GM19239 (cell line): ENCODE measurements around the gene RNU6-1.
A peak's percentile ranks its signal among the peaks of the same experiment; 100 is the strongest.

Experiments
- DNase-seq: peaks from one replicate; pipeline ENCODE4 v3.0.0; 2011; ENCODE audit warnings: low spot score; ENCODE audit not compliant: insufficient read length
- FAIRE-seq: peaks from 2 replicates; lab custom pipeline; 2011; peaks lifted over from hg19 to GRCh38; lab: Jason Lieb, UNC

RNU6-1 gene

GRCh38 chr15:67859331-67859946 is 19.6 kb upstream of the RNU6-1 start:
- no peak for DNase-seq
- FAIRE-seq: no peak

GRCh38 chr15:67857220-67857619 is 17.4 kb upstream of the RNU6-1 start:
- DNase-seq: no peak
- no peak for FAIRE-seq

- no peak for FAIRE-seq
These were observed 16.0 kb upstream of the RNU6-1 start for GRCh38 chr15:67855842-67856241.

GRCh38 chr15:67854358-67854757 is 14.5 kb upstream of the RNU6-1 start:
- no peak for FAIRE-seq

More at GRCh38 chr15:67855842-67856241, 16.0 kb upstream of the RNU6-1 start:
- no peak for DNase-seq

GRCh38 chr15:67853454-67853853 is 13.6 kb upstream of the RNU6-1 start:
- no peak for FAIRE-seq
- DNase-seq: no peak

More at GRCh38 chr15:67854358-67854757, 14.5 kb upstream of the RNU6-1 start:
- DNase-seq: no peak

- no peak for DNase-seq
- no peak for FAIRE-seq
These were observed 12.6 kb upstream of the RNU6-1 start for GRCh38 chr15:67852418-67852817.

GRCh38 chr15:67850994-67851571 is 11.2 kb upstream of the RNU6-1 start:
- FAIRE-seq: no peak
- DNase-seq: no peak

- DNase-seq (no peak), FAIRE-seq (no peak)
These were observed 10.5 kb upstream of the RNU6-1 start for GRCh38 chr15:67850336-67850735.

GRCh38 chr15:67849538-67849937 is 9.7 kb upstream of the RNU6-1 start:
- DNase-seq (no peak), FAIRE-seq (no peak)

GRCh38 chr15:67845974-67846373 is 6.1 kb upstream of the RNU6-1 start:
- no peak for DNase-seq
- no peak for FAIRE-seq

GRCh38 chr15:67843571-67844387 is 3.9 kb upstream of the RNU6-1 start:
- DNase-seq: no peak
- FAIRE-seq: no peak

- no peak for DNase-seq
These were observed 3.3 kb upstream of the RNU6-1 start for GRCh38 chr15:67843092-67843501.

GRCh38 chr15:67841513-67841762 is 1.6 kb upstream of the RNU6-1 start:
- no peak for FAIRE-seq
- DNase-seq: no peak

More at GRCh38 chr15:67843092-67843501, 3.3 kb upstream of the RNU6-1 start:
- FAIRE-seq: no peak

GRCh38 chr15:67840749-67841512 is 1.1 kb upstream of the RNU6-1 start:
- DNase-seq (no peak), FAIRE-seq (peak; percentile 76)

GRCh38 chr15:67839499-67839928 is 331 bp downstream of the RNU6-1 start:
- DNase-seq (no peak), FAIRE-seq (peak; percentile 73)

GRCh38 chr15:67838789-67839332 is 984 bp downstream of the RNU6-1 start:
- FAIRE-seq: no peak
- no peak for DNase-seq

GRCh38 chr15:67836955-67837354 is 2.9 kb downstream of the RNU6-1 start:
- DNase-seq (no peak), FAIRE-seq (no peak)

- FAIRE-seq (peak; percentile 86), DNase-seq (no peak)
These were observed 3.4 kb downstream of the RNU6-1 start for GRCh38 chr15:67836477-67836876.

GRCh38 chr15:67836134-67836455 is 3.8 kb downstream of the RNU6-1 start:
- FAIRE-seq (no peak), DNase-seq (no peak)

GRCh38 chr15:67835297-67836133 is 4.3 kb downstream of the RNU6-1 start:
- no peak for DNase-seq

More at GRCh38 chr15:67835297-67836133, 4.3 kb downstream of the RNU6-1 start:
- FAIRE-seq: no peak
